HFF-Myc (cell line): ENCODE results near the gene CHMP3.
"Not testable (repeated sequence)": the region's sequence is repeated elsewhere in the genome, so short reads cannot be mapped to it uniquely, and the experiment has no call there.

Experiments
- DNase-seq: peaks from one replicate; pipeline ENCODE4 v3.0.0-alpha.2; 2011; ENCODE audit warnings: low read depth; ENCODE audit errors: extremely low read depth
- H3K4me3 ChIP-seq: replicated peaks from 2 replicates; pipeline ENCODE4 v1.5.1; 2011; ENCODE audit warnings: low read depth, mild to moderate bottlenecking, control low read depth, low read length
- TF ChIP-seq, protein P1 (sequence below): IDR thresholded peaks from 2 replicates; pipeline ENCODE4 v1.5.1; 2012; ENCODE audit warnings: mild to moderate bottlenecking, low read depth, low read length, control low read depth; ENCODE audit errors: missing control alignments

The CHMP3 gene

DNA sequence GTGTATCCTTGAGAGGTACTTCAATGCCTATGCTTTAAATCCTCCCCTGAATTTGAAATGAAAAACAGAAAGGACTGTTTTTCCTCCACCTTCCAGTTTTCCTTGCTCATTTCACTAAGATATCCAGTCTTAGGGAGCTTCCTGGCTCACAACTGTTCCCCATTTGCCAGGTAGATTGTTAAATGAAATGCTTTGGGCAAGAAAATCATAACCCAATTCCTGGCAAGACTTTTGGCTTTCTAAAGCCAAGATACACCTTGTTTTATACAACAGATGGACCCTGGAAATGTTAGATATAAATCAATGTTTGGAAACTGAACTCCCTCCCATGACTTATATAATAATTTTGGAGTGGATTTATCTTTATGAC lies 3.6 kb upstream of the CHMP3 start:
- TF ChIP-seq, protein P1, sequence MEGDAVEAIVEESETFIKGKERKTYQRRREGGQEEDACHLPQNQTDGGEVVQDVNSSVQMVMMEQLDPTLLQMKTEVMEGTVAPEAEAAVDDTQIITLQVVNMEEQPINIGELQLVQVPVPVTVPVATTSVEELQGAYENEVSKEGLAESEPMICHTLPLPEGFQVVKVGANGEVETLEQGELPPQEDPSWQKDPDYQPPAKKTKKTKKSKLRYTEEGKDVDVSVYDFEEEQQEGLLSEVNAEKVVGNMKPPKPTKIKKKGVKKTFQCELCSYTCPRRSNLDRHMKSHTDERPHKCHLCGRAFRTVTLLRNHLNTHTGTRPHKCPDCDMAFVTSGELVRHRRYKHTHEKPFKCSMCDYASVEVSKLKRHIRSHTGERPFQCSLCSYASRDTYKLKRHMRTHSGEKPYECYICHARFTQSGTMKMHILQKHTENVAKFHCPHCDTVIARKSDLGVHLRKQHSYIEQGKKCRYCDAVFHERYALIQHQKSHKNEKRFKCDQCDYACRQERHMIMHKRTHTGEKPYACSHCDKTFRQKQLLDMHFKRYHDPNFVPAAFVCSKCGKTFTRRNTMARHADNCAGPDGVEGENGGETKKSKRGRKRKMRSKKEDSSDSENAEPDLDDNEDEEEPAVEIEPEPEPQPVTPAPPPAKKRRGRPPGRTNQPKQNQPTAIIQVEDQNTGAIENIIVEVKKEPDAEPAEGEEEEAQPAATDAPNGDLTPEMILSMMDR = no peak
- DNase-seq = no peak
- no peak overlapping the region for H3K4me3 ChIP-seq

DNA sequence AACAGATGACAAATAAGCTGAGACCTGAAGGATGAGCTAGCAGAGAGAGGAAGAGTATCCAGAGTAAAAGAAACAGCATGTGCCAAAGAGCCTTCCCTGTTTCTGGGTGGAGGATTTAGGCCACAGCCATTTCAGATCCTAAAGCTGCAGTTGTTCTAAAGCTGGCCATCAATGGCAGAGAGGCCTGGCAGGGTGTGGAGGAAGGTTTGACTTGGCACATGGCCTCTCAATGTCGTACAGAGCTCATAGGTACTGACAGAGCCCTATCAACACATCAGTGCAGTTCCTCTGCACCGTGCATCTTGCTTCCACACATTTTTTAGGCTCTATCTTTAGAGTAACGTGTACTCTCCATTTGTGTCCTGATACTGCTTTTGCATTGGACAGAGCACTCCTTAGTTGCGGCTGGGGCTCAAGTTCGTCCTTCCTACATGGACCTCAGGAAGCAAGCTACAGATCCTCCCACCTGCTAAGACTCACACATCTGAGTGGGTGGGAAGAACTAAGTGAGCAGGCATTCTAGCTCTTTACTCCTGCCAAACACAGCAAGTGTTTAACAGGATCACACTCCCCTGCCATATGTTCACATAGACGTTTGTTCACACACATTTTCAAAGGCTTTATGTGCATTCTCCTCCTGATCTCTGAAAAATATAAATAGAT lies 3.0 kb upstream of the CHMP3 start:
- TF ChIP-seq, protein P1 = no peak
- DNase-seq = no peak
- no peak overlapping the region for H3K4me3 ChIP-seq

DNA sequence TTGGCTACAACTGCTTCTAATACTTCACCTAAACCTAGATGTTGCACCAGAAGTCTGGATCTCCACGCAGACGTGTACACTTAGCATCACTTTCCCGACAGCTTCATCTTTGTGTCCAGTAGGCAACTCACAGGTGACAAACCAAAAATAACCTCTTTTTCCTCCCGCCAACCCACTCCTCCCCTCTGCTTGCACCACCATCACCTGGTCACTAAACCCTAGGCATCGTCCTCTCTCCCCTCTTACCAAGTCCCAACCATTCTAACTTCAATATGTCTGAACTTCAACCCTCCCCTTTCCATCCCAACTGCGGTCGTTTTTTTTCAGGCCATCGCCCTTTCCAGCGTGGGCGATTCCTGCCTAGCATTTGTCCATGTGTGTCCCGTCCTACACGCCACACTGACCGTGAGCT lies 413 bp upstream of the CHMP3 start:
- TF ChIP-seq, protein P1 = no peak
- DNase-seq = no peak
- peak overlapping the region; percentile 91; the same call in 1 of the 2 replicates for H3K4me3 ChIP-seq

DNA sequence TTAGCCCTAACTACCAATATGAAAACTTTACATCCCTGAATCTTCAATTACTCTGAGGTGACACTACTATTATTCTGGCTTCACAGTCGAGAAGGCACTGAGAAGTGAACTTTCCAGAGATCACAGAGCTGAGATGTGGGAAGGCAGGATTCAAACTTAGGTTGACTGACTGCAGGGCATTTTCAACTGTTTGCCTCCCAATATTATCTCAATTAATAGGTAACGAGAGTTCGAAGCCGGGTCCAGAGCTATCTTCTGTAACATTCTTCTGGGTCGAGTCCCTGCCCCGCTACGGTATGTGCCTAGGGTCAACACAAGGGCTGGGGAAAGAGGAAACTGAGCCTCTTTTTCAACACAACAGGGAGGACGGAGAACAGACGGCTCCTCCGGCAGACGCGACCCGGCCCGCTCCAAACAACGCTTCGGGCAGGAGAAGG lies 740 bp downstream of the CHMP3 start:
- TF ChIP-seq, protein P1 = no peak
- no peak for DNase-seq
- H3K4me3 ChIP-seq = peak overlapping the region; percentile 91

DNA sequence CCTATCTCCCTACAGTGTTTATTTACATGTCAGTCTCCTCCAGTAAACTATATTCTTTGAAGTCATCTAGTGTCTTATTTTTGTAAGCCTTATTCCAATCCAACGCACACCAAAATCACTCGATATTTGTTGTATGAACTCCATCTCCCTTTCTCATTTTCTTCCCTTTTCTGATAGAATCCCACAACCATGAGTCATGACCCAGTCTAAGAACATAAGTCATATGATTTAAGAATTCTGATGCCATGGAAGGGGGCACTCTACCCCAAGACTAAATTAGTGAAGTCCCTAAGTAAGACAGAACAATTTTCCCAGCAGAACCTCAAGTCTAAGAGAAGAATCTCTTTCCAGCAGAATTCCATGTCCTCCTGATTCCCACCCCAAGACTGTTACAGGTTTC lies 5.4 kb downstream of the CHMP3 start:
- DNase-seq = no peak
- TF ChIP-seq, protein P1 = no peak
- no peak overlapping the region for H3K4me3 ChIP-seq

DNA sequence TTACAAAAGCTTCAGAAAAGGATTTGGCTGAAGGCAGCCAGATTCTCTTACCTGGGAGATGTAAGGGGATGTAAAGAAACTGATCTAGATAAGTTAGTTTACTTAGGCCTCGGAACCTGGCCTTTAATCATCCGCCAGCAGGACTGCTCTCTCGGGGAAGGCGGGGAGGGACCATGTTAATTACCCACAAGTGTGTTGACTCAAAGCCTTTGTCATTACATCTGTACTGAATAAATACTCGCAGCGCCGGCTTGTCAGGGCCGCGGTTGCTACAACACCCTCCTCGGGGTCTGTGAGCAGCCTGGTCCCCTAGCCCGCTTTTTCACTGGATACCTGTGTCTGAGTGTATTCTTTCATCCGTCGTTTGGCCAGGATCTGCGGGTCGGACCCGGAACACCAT lies 6.7 kb downstream of the CHMP3 start:
- TF ChIP-seq, protein P1 = no peak
- DNase-seq = no peak
- H3K4me3 ChIP-seq = no peak overlapping the region

DNA sequence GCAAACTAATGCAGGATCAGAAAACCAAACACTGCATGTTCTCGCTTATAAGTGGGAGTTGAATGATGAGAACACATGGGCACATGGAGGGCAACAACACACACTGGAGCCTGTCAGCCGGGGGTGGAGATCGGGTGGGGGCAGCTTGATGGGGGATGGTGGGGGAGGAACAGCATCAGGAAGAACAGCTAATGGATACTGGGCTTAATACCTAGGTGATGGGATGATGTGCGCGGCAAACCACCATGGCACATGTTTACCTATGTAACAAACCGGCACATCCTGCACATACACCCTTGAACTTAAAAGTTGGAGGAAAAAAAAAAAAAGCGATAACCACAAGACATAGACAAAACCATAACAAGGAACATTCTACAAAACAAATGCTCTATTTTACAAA lies 10.4 kb downstream of the CHMP3 start:
- DNase-seq = no peak
- TF ChIP-seq, protein P1 = no peak
- no peak overlapping the region for H3K4me3 ChIP-seq

DNA sequence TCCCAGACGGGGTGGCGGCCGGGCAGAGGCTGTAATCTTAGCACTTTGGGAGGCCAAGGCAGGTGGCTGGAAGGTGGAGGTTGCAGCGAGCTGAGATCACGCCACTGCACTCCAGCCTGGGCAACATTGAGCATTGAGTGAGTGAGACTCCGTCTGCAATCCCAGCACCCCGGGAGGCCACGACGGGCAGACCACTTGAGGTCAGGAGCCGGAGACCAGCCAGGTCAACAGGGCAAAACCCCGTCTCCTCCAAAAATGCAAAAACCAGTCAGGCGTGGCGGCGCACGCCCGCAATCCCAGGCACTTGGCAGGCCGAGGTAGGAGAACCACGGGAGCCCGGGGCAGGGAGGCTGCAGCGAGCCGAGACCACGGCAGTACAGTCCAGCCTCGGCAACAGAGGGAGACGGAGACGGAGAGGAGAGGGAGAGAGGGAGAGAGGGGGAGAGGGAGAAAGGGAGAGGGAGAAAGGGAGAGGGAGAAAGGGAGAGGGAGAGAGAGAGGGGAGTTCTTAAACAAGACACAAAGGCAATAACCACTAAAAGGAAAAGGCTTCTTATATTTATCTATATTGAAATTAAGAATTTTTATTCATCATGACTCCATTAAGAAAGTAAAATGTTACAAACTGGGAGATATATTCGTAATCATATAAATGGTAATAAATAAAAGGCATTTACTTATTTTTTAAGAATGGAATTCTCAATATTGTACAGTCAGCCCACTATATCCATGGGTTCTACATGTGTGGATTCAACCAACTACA lies 13.1 kb downstream of the CHMP3 start:
- H3K4me3 ChIP-seq, DNase-seq: not testable (repeated sequence)

DNA sequence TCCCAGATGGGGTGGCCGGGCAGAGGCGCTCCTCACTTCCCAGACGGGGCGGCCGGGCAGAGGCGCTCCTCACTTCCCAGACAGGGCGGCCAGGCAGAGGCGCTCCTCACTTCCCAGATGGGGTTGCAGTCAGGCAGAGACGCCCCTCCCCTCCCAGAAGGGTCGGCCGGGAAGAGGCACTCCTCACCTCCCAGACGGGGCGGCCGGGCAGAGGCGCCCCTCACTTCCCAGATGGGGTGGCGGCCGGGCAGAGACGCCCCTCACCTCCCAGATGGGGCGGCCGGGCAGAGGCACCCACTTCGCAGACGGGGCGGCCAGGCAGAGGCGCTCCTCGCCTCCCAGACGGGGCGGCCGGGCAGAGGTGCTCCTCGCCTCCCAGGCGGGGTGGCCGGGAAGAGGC lies 13.8 kb downstream of the CHMP3 start:
- not testable (repeated sequence) for H3K4me3 ChIP-seq, DNase-seq
